Measurements from ENCODE around the gene UBE2E1.

UBE2E1 gene

GRCh38 chr3:23826382-23827064, 20.8 kb downstream of the UBE2E1 start:
- Histone ChIP-seq H3K4me1 (ENCODE audit: control insufficient read depth in 5 of 5, insufficient read depth in 5 of 5, low read length in 5 of 5) (peaks cover 0 to 15% (median 9%) of the 10 kb centered on the region in 5 donors), H3K36me3 (ENCODE audit: control insufficient read depth in 5 of 5, insufficient read depth in 5 of 5, low read length in 5 of 5) (no peaks in the 10 kb centered on the region), H3K27ac (ENCODE audit: low read depth, low read length) (no peak overlapping the region), H3K9me3 (ENCODE audit: control insufficient read depth in 5 of 5, low read length in 5 of 5) (no peaks in the 10 kb centered on the region), H3K27me3 (ENCODE audit: control insufficient read depth in 5 of 5, insufficient read depth in 4 of 5, low read length in 5 of 5) (no peaks in the 10 kb centered on the region), H3K4me3 (ENCODE audit: low read depth in 1 of 5, low read length in 5 of 5) (no peak overlapping the region), H3K9ac (ENCODE audit: low read length in 5 of 5) (no peak overlapping the region)

- Histone ChIP-seq H3K4me1 (ENCODE audit: control insufficient read depth in 5 of 5, insufficient read depth in 5 of 5, low read length in 5 of 5) (peaks cover 0 to 17% (median 9%) of the 10 kb centered on the region in 5 donors), H3K27ac (ENCODE audit: low read depth, low read length) (no peak overlapping the region)
These were observed 23.6 kb downstream of the UBE2E1 start for GRCh38 chr3:23829242-23829934.

GRCh38 chr3:23830869-23831484, 25.2 kb downstream of the UBE2E1 start:
- peaks cover 0 to 17% (median 9%) of the 10 kb centered on the region in 5 donors for H3K4me1 ChIP-seq (ENCODE audit: control insufficient read depth in 5 of 5, insufficient read depth in 5 of 5, low read length in 5 of 5)
- H3K36me3 ChIP-seq (ENCODE audit: control insufficient read depth in 5 of 5, insufficient read depth in 5 of 5, low read length in 5 of 5), result no peaks in the 10 kb centered on the region
- H3K4me3 ChIP-seq (ENCODE audit: low read depth in 1 of 5, low read length in 5 of 5), result no peak overlapping the region
- no peaks in the 10 kb centered on the region for H3K27me3 ChIP-seq (ENCODE audit: control insufficient read depth in 5 of 5, insufficient read depth in 4 of 5, low read length in 5 of 5)
- no peak overlapping the region for H3K9ac ChIP-seq (ENCODE audit: low read length in 5 of 5)
- H3K27ac ChIP-seq (ENCODE audit: low read depth, low read length), result no peak overlapping the region
- no peaks in the 10 kb centered on the region for H3K9me3 ChIP-seq (ENCODE audit: control insufficient read depth in 5 of 5, low read length in 5 of 5)

More at GRCh38 chr3:23829242-23829934, 23.6 kb downstream of the UBE2E1 start:
- Histone ChIP-seq H3K27me3 (ENCODE audit: control insufficient read depth in 5 of 5, insufficient read depth in 4 of 5, low read length in 5 of 5) (no peaks in the 10 kb centered on the region), H3K9ac (ENCODE audit: low read length in 5 of 5) (no peak overlapping the region), H3K36me3 (ENCODE audit: control insufficient read depth in 5 of 5, insufficient read depth in 5 of 5, low read length in 5 of 5) (no peaks in the 10 kb centered on the region), H3K9me3 (ENCODE audit: control insufficient read depth in 5 of 5, low read length in 5 of 5) (no peaks in the 10 kb centered on the region), H3K4me3 (ENCODE audit: low read depth in 1 of 5, low read length in 5 of 5) (no peak overlapping the region)

- Histone ChIP-seq H3K36me3 (ENCODE audit: control insufficient read depth in 5 of 5, insufficient read depth in 5 of 5, low read length in 5 of 5) (no peaks in the 10 kb centered on the region), H3K9me3 (ENCODE audit: control insufficient read depth in 5 of 5, low read length in 5 of 5) (no peaks in the 10 kb centered on the region), H3K4me1 (ENCODE audit: control insufficient read depth in 5 of 5, insufficient read depth in 5 of 5, low read length in 5 of 5) (peaks cover 0 to 17% (median 7%) of the 10 kb centered on the region in 5 donors), H3K27ac (ENCODE audit: low read depth, low read length) (no peak overlapping the region), H3K9ac (ENCODE audit: low read length in 5 of 5) (no peak overlapping the region), H3K4me3 (ENCODE audit: low read depth in 1 of 5, low read length in 5 of 5) (no peak overlapping the region), H3K27me3 (ENCODE audit: control insufficient read depth in 5 of 5, insufficient read depth in 4 of 5, low read length in 5 of 5) (no peaks in the 10 kb centered on the region)
These were observed 26.0 kb downstream of the UBE2E1 start for GRCh38 chr3:23831517-23832394.

- Histone ChIP-seq H3K9me3 (ENCODE audit: control insufficient read depth in 5 of 5, low read length in 5 of 5) (no peaks in the 10 kb centered on the region), H3K27ac (ENCODE audit: low read depth, low read length) (no peak overlapping the region)
These were observed 26.8 kb downstream of the UBE2E1 start for GRCh38 chr3:23832523-23832922.

GRCh38 chr3:23834082-23834870, 28.5 kb downstream of the UBE2E1 start:
- H3K4me3 ChIP-seq (ENCODE audit: low read depth in 1 of 5, low read length in 5 of 5), result no peak overlapping the region
- no peaks in the 10 kb centered on the region for H3K36me3 ChIP-seq (ENCODE audit: control insufficient read depth in 5 of 5, insufficient read depth in 5 of 5, low read length in 5 of 5)
- H3K9me3 ChIP-seq (ENCODE audit: control insufficient read depth in 5 of 5, low read length in 5 of 5), result no peaks in the 10 kb centered on the region
- no peaks in the 10 kb centered on the region for H3K27me3 ChIP-seq (ENCODE audit: control insufficient read depth in 5 of 5, insufficient read depth in 4 of 5, low read length in 5 of 5)
- H3K4me1 ChIP-seq (ENCODE audit: control insufficient read depth in 5 of 5, insufficient read depth in 5 of 5, low read length in 5 of 5), result peaks cover 0 to 23% (median 15%) of the 10 kb centered on the region in 5 donors
- H3K27ac ChIP-seq (ENCODE audit: low read depth, low read length), result no peak overlapping the region
- no peak overlapping the region for H3K9ac ChIP-seq (ENCODE audit: low read length in 5 of 5)

More at GRCh38 chr3:23832523-23832922, 26.8 kb downstream of the UBE2E1 start:
- Histone ChIP-seq H3K4me3 (ENCODE audit: low read depth in 1 of 5, low read length in 5 of 5) (no peak overlapping the region), H3K36me3 (ENCODE audit: control insufficient read depth in 5 of 5, insufficient read depth in 5 of 5, low read length in 5 of 5) (no peaks in the 10 kb centered on the region), H3K9ac (ENCODE audit: low read length in 5 of 5) (no peak overlapping the region), H3K4me1 (ENCODE audit: control insufficient read depth in 5 of 5, insufficient read depth in 5 of 5, low read length in 5 of 5) (peaks cover 0 to 24% (median 14%) of the 10 kb centered on the region in 5 donors), H3K27me3 (ENCODE audit: control insufficient read depth in 5 of 5, insufficient read depth in 4 of 5, low read length in 5 of 5) (no peaks in the 10 kb centered on the region)

- no peak overlapping the region for H3K9ac ChIP-seq (ENCODE audit: low read length in 5 of 5)
These were observed 29.3 kb downstream of the UBE2E1 start for GRCh38 chr3:23835087-23835486.

GRCh38 chr3:23835802-23836201, 30.0 kb downstream of the UBE2E1 start:
- Histone ChIP-seq H3K9me3 (ENCODE audit: control insufficient read depth in 5 of 5, low read length in 5 of 5) (no peaks in the 10 kb centered on the region), H3K4me1 (ENCODE audit: control insufficient read depth in 5 of 5, insufficient read depth in 5 of 5, low read length in 5 of 5) (peaks cover 0 to 25% (median 22%) of the 10 kb centered on the region in 5 donors), H3K9ac (ENCODE audit: low read length in 5 of 5) (no peak overlapping the region), H3K27ac (ENCODE audit: low read depth, low read length) (no peak overlapping the region), H3K27me3 (ENCODE audit: control insufficient read depth in 5 of 5, insufficient read depth in 4 of 5, low read length in 5 of 5) (no peaks in the 10 kb centered on the region), H3K36me3 (ENCODE audit: control insufficient read depth in 5 of 5, insufficient read depth in 5 of 5, low read length in 5 of 5) (no peaks in the 10 kb centered on the region), H3K4me3 (ENCODE audit: low read depth in 1 of 5, low read length in 5 of 5) (no peak overlapping the region)

More at GRCh38 chr3:23835087-23835486, 29.3 kb downstream of the UBE2E1 start:
- Histone ChIP-seq H3K36me3 (ENCODE audit: control insufficient read depth in 5 of 5, insufficient read depth in 5 of 5, low read length in 5 of 5) (no peaks in the 10 kb centered on the region), H3K4me3 (ENCODE audit: low read depth in 1 of 5, low read length in 5 of 5) (no peak overlapping the region), H3K9me3 (ENCODE audit: control insufficient read depth in 5 of 5, low read length in 5 of 5) (no peaks in the 10 kb centered on the region), H3K27ac (ENCODE audit: low read depth, low read length) (no peak overlapping the region), H3K27me3 (ENCODE audit: control insufficient read depth in 5 of 5, insufficient read depth in 4 of 5, low read length in 5 of 5) (no peaks in the 10 kb centered on the region), H3K4me1 (ENCODE audit: control insufficient read depth in 5 of 5, insufficient read depth in 5 of 5, low read length in 5 of 5) (peaks cover 0 to 18% (median 16%) of the 10 kb centered on the region in 5 donors)
